H1 (cell line): Measurements from ENCODE around the gene PER2. TPM values are rescaled to one million over a fixed set of nuclear protein-coding genes. Genes with fewer than 3 reads are reported as not detected.

Experiments
- CTCF ChIA-PET: fragments of 300-600 bp; sonication (Branson Sonifier 250); formaldehyde crosslinking; loops from one replicate; lab custom pipeline; 2021; ENCODE audit not compliant: partially characterized antibody; lab: Charles Lee
- POLR2A ChIA-PET: fragments of 300-600 bp; sonication (Branson Sonifier 250); formaldehyde crosslinking; loops from one replicate; lab custom pipeline; 2021; ENCODE audit warnings: inconsistent platforms; ENCODE audit not compliant: partially characterized antibody; lab: Charles Lee
- DNase-seq, 2 experiments: peaks; one replicate each; pipeline versions ENCODE4 v3.0.0 to v3.0.0-alpha.2; 2010 to 2022; ENCODE audit warnings: low spot score in 2 of 2, low read depth in 1 of 2, mixed read lengths in 1 of 2
- FAIRE-seq: peaks from 2 replicates; lab custom pipeline; 2011; peaks lifted over from hg19 to GRCh38; lab: Jason Lieb, UNC
- H2AFZ ChIP-seq: 2 replicates; pipeline ENCODE4 v1.8.1; 2012; ENCODE audit warnings: low read length, inconsistent platforms
- H2AK5ac ChIP-seq: 2 replicates; pipeline ENCODE4 v1.6.1; 2013; ENCODE audit warnings: low read depth, low read length
- H2BK120ac ChIP-seq: replicated peaks from 2 replicates; pipeline ENCODE3; 2013; ENCODE audit warnings: low read depth, low read length, inconsistent platforms
- H2BK12ac ChIP-seq: 2 replicates; pipeline ENCODE4 v1.6.1; 2013; ENCODE audit warnings: low read depth, low read length
- H2BK15ac ChIP-seq: 2 replicates; pipeline ENCODE4 v1.6.1; 2013; ENCODE audit warnings: low read length
- H2BK20ac ChIP-seq: 2 replicates; pipeline ENCODE4 v1.6.1; 2013; ENCODE audit warnings: low read length
- H2BK5ac ChIP-seq: 2 replicates; pipeline ENCODE4 v1.6.1; 2013; ENCODE audit warnings: low read depth, low read length
- H3K14ac ChIP-seq: 2 replicates; pipeline ENCODE4 v1.6.1; 2013; ENCODE audit warnings: inconsistent platforms; ENCODE audit not compliant: insufficient read length
- H3K18ac ChIP-seq: 2 replicates; pipeline ENCODE4 v1.6.1; 2013; ENCODE audit warnings: low read length; ENCODE audit errors: extremely low read depth
- H3K23ac ChIP-seq: 2 replicates; pipeline ENCODE4 v1.6.1; 2013; ENCODE audit warnings: inconsistent platforms; ENCODE audit not compliant: insufficient read length
- H3K23me2 ChIP-seq: 2 replicates; pipeline ENCODE4 v1.6.1; 2013; ENCODE audit warnings: low read depth, low read length
- H3K27ac ChIP-seq: 2 replicates; pipeline ENCODE4 v1.6.1; 2011; ENCODE audit warnings: low read depth, low read length, inconsistent platforms
- H3K27me3 ChIP-seq, 4 experiments: replicated peaks in 1 of 4; 1 replicate in 1 of 4; 2 replicates in 3 of 4; pipeline versions ENCODE4 v1.6.1 to v1.8.1; 2011 to 2013; ENCODE audit warnings: low read length in 3 of 4, mild to moderate bottlenecking in 3 of 4, inconsistent platforms in 2 of 4, mixed read lengths in 2 of 4, moderate library complexity in 1 of 4; ENCODE audit not compliant: control insufficient read depth in 3 of 4, insufficient read depth in 3 of 4; ENCODE audit errors: extremely low read depth in 1 of 4
- H3K36me3 ChIP-seq, 4 experiments: 2 replicates each; pipeline versions ENCODE4 v1.6.1 to v1.8.1; 2011 to 2013; ENCODE audit warnings: mild to moderate bottlenecking in 4 of 4, low read length in 3 of 4, moderate library complexity in 2 of 4, control low read depth in 1 of 4, inconsistent platforms in 1 of 4; ENCODE audit not compliant: insufficient read depth in 4 of 4, control insufficient read depth in 2 of 4
- H3K4ac ChIP-seq: replicated peaks from 2 replicates; pipeline ENCODE3; 2013; ENCODE audit warnings: low read length, low read depth, mixed read lengths, inconsistent platforms; ENCODE audit not compliant: insufficient read length
- H3K4me1 ChIP-seq, 4 experiments: replicated peaks in 1 of 4; 1 replicate in 1 of 4; 2 replicates in 3 of 4; pipeline versions ENCODE4 v1.6.1 to v1.8.1; 2011 to 2013; ENCODE audit warnings: low read length in 3 of 4, inconsistent platforms in 2 of 4, mixed read lengths in 1 of 4; ENCODE audit not compliant: insufficient read depth in 4 of 4, control insufficient read depth in 3 of 4
- H3K4me2 ChIP-seq, 2 experiments: 2 replicates each; pipeline versions ENCODE4 v1.6.1 to v1.8.1; 2011 to 2013; ENCODE audit warnings: low read depth in 2 of 2, low read length in 2 of 2, control low read depth in 1 of 2, inconsistent platforms in 1 of 2, mild to moderate bottlenecking in 1 of 2; ENCODE audit not compliant: insufficient read depth in 1 of 2
- H3K4me3 ChIP-seq, 4 experiments: fragments of 200-600, 300-600 bp in 1 of 4; sonication (generic), shearing (Covaris generic), sonication (Bioruptor Twin) in 1 of 4; 2 replicates each; pipeline versions ENCODE4 v1.5.1 to v1.8.1; 2011 to 2016; ENCODE audit warnings: low read length in 4 of 4, low read depth in 3 of 4, control low read depth in 2 of 4, inconsistent platforms in 2 of 4, mild to moderate bottlenecking in 2 of 4, mixed read lengths in 1 of 4, moderate library complexity in 1 of 4; ENCODE audit not compliant: insufficient read depth in 2 of 4; ENCODE audit errors: extremely low read depth in 1 of 4
- H3K56ac ChIP-seq: replicated peaks from 2 replicates; pipeline ENCODE3; 2013; ENCODE audit warnings: low read depth, mild to moderate bottlenecking, mixed read lengths, low read length, inconsistent platforms; ENCODE audit not compliant: insufficient read length
- H3K79me1 ChIP-seq: 2 replicates; pipeline ENCODE4 v1.6.1; 2013; ENCODE audit warnings: low read depth, low read length, control low read depth
- H3K79me2 ChIP-seq, 2 experiments: 2 replicates each; pipeline versions ENCODE4 v1.6.1 to v1.8.1; 2012 to 2013; ENCODE audit warnings: low read length in 2 of 2, mild to moderate bottlenecking in 2 of 2, inconsistent platforms in 1 of 2; ENCODE audit not compliant: insufficient read depth in 2 of 2, control insufficient read depth in 1 of 2
- H3K9ac ChIP-seq, 4 experiments: replicated peaks in 1 of 4; 1 replicate in 1 of 4; 2 replicates in 3 of 4; pipeline versions ENCODE4 v1.6.1 to v1.8.1; 2011 to 2013; ENCODE audit warnings: low read depth in 3 of 4, low read length in 3 of 4, control low read depth in 2 of 4, mild to moderate bottlenecking in 2 of 4, moderate library complexity in 2 of 4, inconsistent platforms in 1 of 4; ENCODE audit errors: extremely low read depth in 1 of 4
- H3K9me3 ChIP-seq, 2 experiments: 2 replicates each; pipeline versions ENCODE4 v1.6.1 to v1.8.1; 2012 to 2013; ENCODE audit warnings: mild to moderate bottlenecking in 2 of 2, moderate library complexity in 2 of 2, control low read depth in 1 of 2, inconsistent platforms in 1 of 2, low read depth in 1 of 2, low read length in 1 of 2, mixed read lengths in 1 of 2; ENCODE audit not compliant: insufficient read depth in 2 of 2
- H4K20me1 ChIP-seq, 2 experiments: replicated peaks in 1 of 2; 2 replicates each; pipeline versions ENCODE3 to v1.8.1; 2011 to 2013; ENCODE audit warnings: inconsistent platforms in 2 of 2, low read length in 2 of 2, mild to moderate bottlenecking in 1 of 2; ENCODE audit not compliant: insufficient read depth in 2 of 2, control insufficient read depth in 1 of 2
- H4K5ac ChIP-seq: 2 replicates; pipeline ENCODE4 v1.6.1; 2013; ENCODE audit warnings: low read length, low read depth, mixed read lengths, inconsistent platforms; ENCODE audit not compliant: insufficient read length
- H4K8ac ChIP-seq: 2 replicates; pipeline ENCODE4 v1.8.0; 2013; ENCODE audit warnings: mild to moderate bottlenecking, moderate library complexity, low read length, inconsistent platforms; ENCODE audit not compliant: insufficient read depth; ENCODE audit errors: extremely low read depth
- H4K91ac ChIP-seq: replicated peaks from 2 replicates; pipeline ENCODE3; 2013; ENCODE audit warnings: low read length, mixed read lengths, inconsistent platforms; ENCODE audit not compliant: insufficient read length
- BRCA1 ChIP-seq: IDR thresholded peaks from 2 replicates; pipeline ENCODE4 v1.6.1; 2012; ENCODE audit warnings: low read depth, low read length, improper control_type of control experiment
- RFX5 ChIP-seq: IDR thresholded peaks from 2 replicates; pipeline ENCODE4 v1.6.1; 2011; ENCODE audit warnings: low read depth, low read length, improper control_type of control experiment, borderline replicate concordance
- WGBS, 2 experiments: shearing (Covaris generic) in 1 of 2; methylation state at CpG; one replicate each; pipeline versions ENCODE4 v1.1.6 to v1.1.7; 2013 to 2015; ENCODE audit warnings: low lambda C conversion rate in 2 of 2, mixed read lengths in 2 of 2, inconsistent platforms in 1 of 2, low coverage in 1 of 2, missing lambda C conversion rate in 1 of 2; ENCODE audit not compliant: insufficient replicate concordance in 2 of 2, insufficient coverage in 1 of 2, insufficient read length in 1 of 2; ENCODE audit errors: extremely low coverage in 1 of 2, missing lambda C conversion rate in 1 of 2; 5-methylcytosine and 5-hydroxymethylcytosine counted together
- polyA plus RNA-seq, 7 experiments: library from polyadenylated mRNA; depleted of rRNA in 3 of 7; stranded (reverse) in 5 of 7; unstranded in 2 of 7; fragments of >200 nt in 5 of 7; fragments of 200-250 nt in 2 of 7; gene quantifications; 1 replicate in 5 of 7; 2 replicates in 1 of 7; 4 replicates in 1 of 7; pipeline versions ENCODE4 v1.2.1 to v1.2.3, GENCODE V29; 2011 to 2013; ENCODE audit warnings: missing spikeins in 2 of 7, mixed read lengths in 2 of 7
- total RNA-seq: library from RNA; stranded (reverse); fragmentation: NEBNext Ultra II Directional; extraction: Animal tissue kit (Norgen Biotek cat#: 25700); gene quantifications from 2 replicates; pipeline ENCODE4 v1.2.1, GENCODE V29; 2021
- TF ChIP-seq, protein P1 (sequence below): IDR thresholded peaks from 2 replicates; pipeline ENCODE4 v1.6.1; 2011; ENCODE audit warnings: low read depth, mild to moderate bottlenecking, low read length; ENCODE audit not compliant: insufficient read depth
- TF ChIP-seq, protein P2 (sequence below): IDR thresholded peaks from 2 replicates; pipeline ENCODE4 v1.6.1; 2012; ENCODE audit warnings: inconsistent platforms

The PER2 gene
- total and polyA plus RNA-seq, 2 of the 8 experiments (the other 6 are each of a cell fraction or from before 2014, with no cell fraction given), result 0.91 to 5.5 TPM

DNA sequence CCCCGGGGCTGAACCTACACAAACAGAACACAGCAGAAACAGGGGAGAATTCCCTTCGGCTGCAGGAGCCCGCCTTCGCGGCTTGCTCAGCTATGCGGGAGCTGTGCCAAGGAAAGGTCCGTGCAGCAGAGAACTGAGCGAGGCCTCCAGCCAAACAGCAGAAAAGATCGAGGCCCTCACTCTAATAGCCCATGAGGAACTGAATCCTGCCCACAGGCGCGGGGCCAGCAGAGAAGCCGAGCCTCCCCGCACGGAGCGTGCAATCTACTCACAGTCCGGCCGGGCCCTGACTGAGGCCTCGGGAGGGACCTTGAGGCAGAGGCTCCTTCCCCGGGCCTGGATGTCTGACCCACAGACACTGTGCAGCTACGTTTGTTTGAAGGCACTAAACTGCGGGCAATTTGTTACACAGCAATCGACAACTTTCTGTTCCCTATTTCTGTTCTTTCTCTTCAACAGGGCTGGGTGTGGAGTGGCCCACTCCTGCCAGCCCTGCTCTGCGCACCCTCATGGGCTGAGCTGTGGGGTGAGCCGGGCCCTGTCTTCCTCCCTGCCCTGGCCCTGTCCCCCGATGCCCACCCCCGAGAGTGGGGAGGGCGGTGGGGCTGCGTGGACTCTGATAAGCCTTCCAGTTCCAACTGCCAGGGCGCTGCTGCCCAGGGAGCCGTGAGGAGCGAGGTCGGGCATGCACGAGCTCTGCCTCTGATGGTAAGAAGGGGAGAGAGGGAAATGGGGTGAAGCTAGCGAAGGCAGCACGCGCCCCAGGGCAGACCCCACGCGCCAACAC lies 62.3 kb downstream of the PER2 start:
- H3K79me2 ChIP-seq, result no peaks in the 10 kb centered on the region
- H3K9ac ChIP-seq, result no peak overlapping the region
- H3K14ac ChIP-seq, result no peak overlapping the region
- no peak overlapping the region for H2AK5ac ChIP-seq
- no peak overlapping the region for H2AFZ ChIP-seq
- H4K20me1 ChIP-seq, result no peaks in the 10 kb centered on the region
- TF ChIP-seq RFX5 (no peak), BRCA1 (no peak)
- TF ChIP-seq, protein P1, sequence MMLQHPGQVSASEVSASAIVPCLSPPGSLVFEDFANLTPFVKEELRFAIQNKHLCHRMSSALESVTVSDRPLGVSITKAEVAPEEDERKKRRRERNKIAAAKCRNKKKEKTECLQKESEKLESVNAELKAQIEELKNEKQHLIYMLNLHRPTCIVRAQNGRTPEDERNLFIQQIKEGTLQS, result no peak
- TF ChIP-seq, protein P2, sequence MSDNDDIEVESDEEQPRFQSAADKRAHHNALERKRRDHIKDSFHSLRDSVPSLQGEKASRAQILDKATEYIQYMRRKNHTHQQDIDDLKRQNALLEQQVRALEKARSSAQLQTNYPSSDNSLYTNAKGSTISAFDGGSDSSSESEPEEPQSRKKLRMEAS, result no peak
- TF ChIP-seq, all 59 proteins: peak for 0
- no peaks in the 10 kb centered on the region; a peak in 1 of 4 replicates for H3K9me3 ChIP-seq
- no peak overlapping the region for H4K5ac ChIP-seq
- no peaks in the 10 kb centered on the region for H3K79me1 ChIP-seq
- peaks cover 2% of the 10 kb centered on the region; the same call in 1 of the 2 replicates for H3K23me2 ChIP-seq
- H3K27me3 ChIP-seq, result peaks cover 4 to 21% (median 14%) of the 10 kb centered on the region in 4 experiments
- POLR2A ChIA-PET, result interaction anchor here (0.6 to 1.8 kb wide), 2 partner anchors 14 to 524 kb away, joined by 3 to 7 read pairs; partner anchors contain the start of gene HES6
- no peak overlapping the region for H3K4me2 ChIP-seq
- no peak overlapping the region for H2BK12ac ChIP-seq
- no peak overlapping the region for H2BK5ac ChIP-seq
- CTCF ChIA-PET, result interaction anchor here (1.5 kb wide), 1 partner anchor 10 kb away, joined by 5 read pairs; no protein-coding TSS in a partner anchor
- WGBS, 2 experiments, result 91% methylated on average over 31 of the region's 38 CpGs; no CpG with 5 or more reads in 1 of the 2 experiments
- H3K4ac ChIP-seq, result no peak overlapping the region
- FAIRE-seq, result no peak
- H3K18ac ChIP-seq, result no peak overlapping the region
- DNase-seq, result no peak
- H2BK15ac ChIP-seq, result no peak overlapping the region
- H4K91ac ChIP-seq, result no peak overlapping the region
- peaks cover 0 to 7% (median 4%) of the 10 kb centered on the region in 4 experiments; a peak in 4 of 7 replicates for H3K4me1 ChIP-seq
- H3K27ac ChIP-seq, result no peak overlapping the region
- no peak overlapping the region; the same call in 1 of the 2 replicates for H4K8ac ChIP-seq
- no peaks in the 10 kb centered on the region for H3K36me3 ChIP-seq
- no peak overlapping the region for H3K4me3 ChIP-seq
- no peak overlapping the region for H3K23ac ChIP-seq
- no peak overlapping the region for H2BK20ac ChIP-seq
- no peak overlapping the region for H3K56ac ChIP-seq
- no peak overlapping the region for H2BK120ac ChIP-seq
